VCaP (cell line): Measurements from ENCODE around the gene MYPN.

Experiments
- H3K27ac ChIP-seq: fragments of 450-650 bp; 2 replicates; pipeline ENCODE4 v1.5.1; 2017
- TF ChIP-seq, protein P1 (sequence below): fragments of 450-650 bp; conservative IDR thresholded peaks from 2 replicates; pipeline ENCODE4 v1.5.1; 2017; ENCODE audit warnings: mild to moderate bottlenecking, moderate library complexity

MYPN gene

DNA sequence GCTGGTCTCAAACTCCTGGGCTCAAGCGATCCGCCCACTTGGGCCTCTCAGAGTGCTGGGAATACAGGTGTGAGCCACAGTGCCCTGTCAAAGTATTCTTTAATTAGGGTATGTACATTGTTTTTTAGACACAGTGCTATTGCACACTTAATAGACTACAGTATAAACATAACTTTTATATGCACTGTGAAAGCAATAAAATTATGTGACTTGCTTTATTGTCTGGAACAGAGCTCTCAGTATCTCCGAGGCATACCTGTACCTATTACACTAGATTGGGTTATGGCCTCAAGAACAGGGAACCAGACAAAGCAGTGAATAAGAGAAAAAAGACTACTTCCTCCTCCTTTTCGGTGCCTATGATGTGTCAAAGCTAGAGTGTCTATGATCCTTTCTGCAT, 109.5 kb downstream of the MYPN start:
- peak overlapping the region; percentile 33 for H3K27ac ChIP-seq
- TF ChIP-seq, protein P1, sequence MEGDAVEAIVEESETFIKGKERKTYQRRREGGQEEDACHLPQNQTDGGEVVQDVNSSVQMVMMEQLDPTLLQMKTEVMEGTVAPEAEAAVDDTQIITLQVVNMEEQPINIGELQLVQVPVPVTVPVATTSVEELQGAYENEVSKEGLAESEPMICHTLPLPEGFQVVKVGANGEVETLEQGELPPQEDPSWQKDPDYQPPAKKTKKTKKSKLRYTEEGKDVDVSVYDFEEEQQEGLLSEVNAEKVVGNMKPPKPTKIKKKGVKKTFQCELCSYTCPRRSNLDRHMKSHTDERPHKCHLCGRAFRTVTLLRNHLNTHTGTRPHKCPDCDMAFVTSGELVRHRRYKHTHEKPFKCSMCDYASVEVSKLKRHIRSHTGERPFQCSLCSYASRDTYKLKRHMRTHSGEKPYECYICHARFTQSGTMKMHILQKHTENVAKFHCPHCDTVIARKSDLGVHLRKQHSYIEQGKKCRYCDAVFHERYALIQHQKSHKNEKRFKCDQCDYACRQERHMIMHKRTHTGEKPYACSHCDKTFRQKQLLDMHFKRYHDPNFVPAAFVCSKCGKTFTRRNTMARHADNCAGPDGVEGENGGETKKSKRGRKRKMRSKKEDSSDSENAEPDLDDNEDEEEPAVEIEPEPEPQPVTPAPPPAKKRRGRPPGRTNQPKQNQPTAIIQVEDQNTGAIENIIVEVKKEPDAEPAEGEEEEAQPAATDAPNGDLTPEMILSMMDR: no peak

DNA sequence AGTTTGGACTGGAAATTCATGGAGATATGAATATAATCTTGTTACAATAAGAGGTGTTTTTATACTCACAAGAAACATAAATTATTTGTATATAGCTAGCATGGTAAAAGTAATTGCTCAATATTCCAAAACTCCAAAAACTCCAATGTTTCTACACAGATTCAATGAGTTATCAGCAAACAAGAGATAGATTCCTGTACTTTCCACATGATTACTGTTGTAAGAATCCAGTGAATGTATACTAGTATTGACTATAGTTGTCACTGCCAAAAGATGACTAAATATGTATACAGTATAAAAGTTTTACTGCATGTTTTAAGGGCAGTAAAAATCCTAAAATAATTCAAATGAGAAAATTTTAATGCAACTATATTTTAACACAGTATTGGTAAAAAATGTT, 111.9 kb downstream of the MYPN start:
- no peak overlapping the region for H3K27ac ChIP-seq
- TF ChIP-seq, protein P1: no peak

DNA sequence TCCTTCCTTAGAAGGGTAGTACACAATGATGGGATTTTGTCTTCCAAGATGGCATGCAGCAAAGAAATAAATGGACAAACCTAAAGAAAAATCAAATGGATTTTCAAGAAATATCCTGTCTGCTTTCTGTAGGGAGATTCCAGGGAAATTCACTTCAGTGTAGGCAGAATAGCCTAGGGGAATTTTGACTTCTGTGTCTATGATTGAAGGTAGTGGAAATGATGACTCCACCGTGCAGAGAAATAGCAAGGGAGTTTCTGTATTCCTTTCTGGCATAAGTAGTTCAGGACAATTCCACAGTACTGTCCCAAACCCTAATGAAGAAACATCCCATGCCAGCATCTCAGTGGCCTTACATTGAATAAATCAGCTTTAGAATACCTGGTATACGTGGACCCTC, 113.1 kb downstream of the MYPN start:
- TF ChIP-seq, protein P1: no peak
- no peak overlapping the region for H3K27ac ChIP-seq

DNA sequence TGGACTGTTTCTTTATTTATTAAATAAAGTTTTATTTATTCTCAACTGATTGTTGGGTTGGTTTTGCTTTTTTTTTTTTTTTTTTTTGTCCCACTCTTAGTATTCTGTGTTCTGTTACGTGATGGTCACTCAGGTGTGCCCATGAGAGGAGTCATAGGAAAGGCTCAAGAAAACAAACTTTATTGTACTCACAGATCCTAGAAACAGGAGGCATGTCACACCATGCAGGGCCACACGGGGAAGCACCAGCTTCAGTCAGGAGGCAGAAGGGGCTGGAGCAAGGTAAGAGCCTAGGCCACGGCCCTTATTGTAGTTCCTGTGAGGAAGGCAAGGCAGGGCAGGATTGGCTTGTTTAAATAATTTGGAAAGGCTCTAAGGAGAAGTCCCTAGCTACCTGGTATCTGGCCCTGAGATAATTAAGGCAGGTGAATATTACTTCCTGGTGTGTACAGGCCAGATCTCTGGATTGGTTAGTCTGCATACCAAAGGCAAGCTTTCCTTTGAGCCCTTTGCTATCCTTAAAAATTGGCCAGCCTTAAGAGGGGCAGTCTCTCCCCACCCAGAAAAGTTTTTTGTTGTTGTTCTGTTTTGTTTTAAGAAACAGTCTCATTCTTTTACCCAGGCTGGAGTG, 114.4 kb downstream of the MYPN start:
- TF ChIP-seq, protein P1: no peak
- no peak overlapping the region for H3K27ac ChIP-seq

DNA sequence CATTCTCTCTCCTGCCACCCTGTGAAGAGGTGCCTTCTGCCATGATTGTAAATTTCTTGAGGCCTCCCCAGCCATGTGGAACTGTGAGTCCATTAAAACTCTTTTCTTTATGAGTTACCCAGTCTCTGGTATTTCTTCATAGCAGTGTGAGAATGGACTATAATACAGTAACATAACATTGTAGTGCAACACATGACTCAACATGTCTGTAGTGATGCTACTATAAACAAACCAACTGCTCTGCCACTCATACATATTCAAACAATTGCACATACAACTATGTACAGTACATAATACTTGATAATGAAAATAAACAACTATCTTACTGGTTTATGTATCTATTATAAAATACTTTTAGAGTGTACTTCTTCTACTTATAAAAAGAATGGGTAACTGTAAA, 115.5 kb downstream of the MYPN start:
- TF ChIP-seq, protein P1: no peak
- no peak overlapping the region for H3K27ac ChIP-seq

DNA sequence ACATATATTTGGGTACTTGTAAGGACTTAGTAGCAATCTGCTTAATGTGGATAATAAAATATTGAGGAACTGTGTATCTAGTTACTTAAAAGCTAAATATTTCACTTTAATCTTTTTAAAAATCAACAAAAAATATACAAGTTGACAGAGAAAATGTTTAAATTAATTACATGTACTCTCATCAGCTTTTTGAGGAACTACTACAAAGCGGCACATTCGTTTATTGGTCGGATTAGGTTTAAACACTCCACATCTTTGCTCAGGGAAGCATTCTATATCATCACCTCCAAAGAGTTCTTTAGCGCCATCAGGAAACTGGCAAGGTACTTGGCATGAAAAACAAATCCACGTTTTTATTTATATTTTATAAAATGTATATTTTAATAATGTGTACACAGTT, 121.0 kb downstream of the MYPN start:
- TF ChIP-seq, protein P1: no peak
- no peak overlapping the region for H3K27ac ChIP-seq

DNA sequence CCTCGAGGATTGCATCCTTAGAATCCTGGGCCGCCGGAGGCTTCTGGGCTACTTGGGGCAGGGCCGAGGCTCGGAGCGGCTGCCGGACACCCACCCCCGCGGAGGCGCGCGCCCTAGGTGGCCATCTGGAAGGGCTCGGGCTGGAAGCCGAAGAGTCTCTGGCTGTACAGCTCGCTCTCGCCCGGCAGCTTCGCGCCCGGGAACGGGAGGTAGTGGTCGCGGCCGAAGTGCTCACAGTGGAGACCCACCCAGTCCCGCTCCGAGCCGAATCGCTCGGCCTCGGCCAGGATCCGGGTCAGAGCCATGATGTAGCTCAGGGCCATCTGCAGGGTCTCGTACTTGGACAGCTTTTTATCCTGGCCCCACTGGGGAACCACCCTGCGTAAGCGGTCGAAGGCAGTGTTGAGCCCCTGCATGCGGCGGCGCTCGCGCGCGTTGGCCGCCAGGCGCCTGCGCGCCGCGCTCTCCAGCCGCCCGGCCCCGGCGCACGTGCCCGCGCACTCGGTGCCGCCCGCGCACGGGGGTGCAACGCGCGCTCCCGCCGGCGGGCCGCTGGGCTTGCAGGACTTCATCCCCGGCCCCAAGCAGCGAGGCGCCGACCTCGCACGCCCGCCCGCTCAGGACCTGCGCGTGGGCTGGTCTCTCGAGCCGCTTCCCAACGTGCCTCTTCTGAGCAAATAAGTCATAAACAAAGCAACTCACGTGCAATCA, 122.0 kb downstream of the MYPN start:
- H3K27ac ChIP-seq: peak overlapping the region; percentile 80
- TF ChIP-seq, protein P1: peak; percentile 43
